IMR-90 (cell line): ENCODE results near the gene CCDC142.

Experiments used
- CTCF ChIP-seq: conservative IDR thresholded peaks from 2 replicates; pipeline ENCODE4 v1.5.1; 2012; ENCODE audit warnings: mild to moderate bottlenecking, low read depth, low read length, improper control_type of control experiment
- FOS ChIP-seq: fragments of 150-350 bp; IDR thresholded peaks from 2 replicates; pipeline ENCODE4 v1.6.1; 2016; ENCODE audit warnings: low read depth, low read length
- POLR2A ChIP-seq: IDR thresholded peaks from 2 replicates; pipeline ENCODE4 v1.6.1; 2012; ENCODE audit warnings: mild to moderate bottlenecking, low read depth, low read length

GRCh38 chr2:74486141-74486540 is 3.3 kb upstream of the CCDC142 start:
- TF ChIP-seq POLR2A (no peak), CTCF (no peak), FOS (no peak)
